Measurements from ENCODE around the gene STIM2.

DNA sequence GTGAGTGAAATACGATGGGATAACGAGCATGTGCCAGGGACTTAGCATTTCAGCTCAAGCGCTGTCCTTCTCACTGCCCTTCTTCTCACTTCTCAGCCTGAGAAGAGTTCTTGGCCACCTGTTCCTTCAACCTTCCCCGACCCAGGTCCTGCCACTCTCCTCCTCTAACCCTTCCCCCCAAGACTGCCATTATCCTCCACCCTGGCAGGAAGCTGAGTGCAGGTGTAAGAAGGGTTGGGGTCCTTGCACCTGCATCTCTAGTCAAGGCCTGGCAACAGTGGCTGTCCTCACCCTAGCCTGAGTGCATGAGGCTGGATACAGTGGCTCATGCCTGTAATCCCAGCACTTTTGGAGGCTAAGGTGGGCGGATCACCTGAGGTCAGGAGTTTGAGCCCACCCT is 19.9 kb upstream of the STIM2 start:
- TF ChIP-seq, protein P1, sequence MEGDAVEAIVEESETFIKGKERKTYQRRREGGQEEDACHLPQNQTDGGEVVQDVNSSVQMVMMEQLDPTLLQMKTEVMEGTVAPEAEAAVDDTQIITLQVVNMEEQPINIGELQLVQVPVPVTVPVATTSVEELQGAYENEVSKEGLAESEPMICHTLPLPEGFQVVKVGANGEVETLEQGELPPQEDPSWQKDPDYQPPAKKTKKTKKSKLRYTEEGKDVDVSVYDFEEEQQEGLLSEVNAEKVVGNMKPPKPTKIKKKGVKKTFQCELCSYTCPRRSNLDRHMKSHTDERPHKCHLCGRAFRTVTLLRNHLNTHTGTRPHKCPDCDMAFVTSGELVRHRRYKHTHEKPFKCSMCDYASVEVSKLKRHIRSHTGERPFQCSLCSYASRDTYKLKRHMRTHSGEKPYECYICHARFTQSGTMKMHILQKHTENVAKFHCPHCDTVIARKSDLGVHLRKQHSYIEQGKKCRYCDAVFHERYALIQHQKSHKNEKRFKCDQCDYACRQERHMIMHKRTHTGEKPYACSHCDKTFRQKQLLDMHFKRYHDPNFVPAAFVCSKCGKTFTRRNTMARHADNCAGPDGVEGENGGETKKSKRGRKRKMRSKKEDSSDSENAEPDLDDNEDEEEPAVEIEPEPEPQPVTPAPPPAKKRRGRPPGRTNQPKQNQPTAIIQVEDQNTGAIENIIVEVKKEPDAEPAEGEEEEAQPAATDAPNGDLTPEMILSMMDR (IDR thresholded peaks at IDR 0.05) = no peak
- no peak for TF ChIP-seq ZFX (IDR thresholded peaks at IDR 0.05; ENCODE audit: borderline replicate concordance)

Data from 22Rv1 (cell line).